ENCODE results near the gene PCNX2. TPM values are rescaled to one million over a fixed set of nuclear protein-coding genes. Genes with fewer than 3 reads are reported as not detected.
A peak's percentile ranks its signal among the peaks of the same experiment; 100 is the strongest.

PCNX2 gene
- total and polyA plus RNA-seq, 8 donors: 3.0 to 34.4 (median 9.9) TPM

GRCh38 chr1:233248014-233248413, 47.5 kb downstream of the PCNX2 start:
- no peaks in the 10 kb centered on the region for H3K9me3 ChIP-seq
- no peak overlapping the region for H3K27ac ChIP-seq
- intact Hi-C loops (cut with DNase I; ENCODE audit: low total_unique reads): no loop called here
- no peak overlapping the region for H3K4me3 ChIP-seq
- no peaks in the 10 kb centered on the region for H3K27me3 ChIP-seq
- peaks cover 0 to 24% (median 15%) of the 10 kb centered on the region in 4 donors for H3K36me3 ChIP-seq
- H3K4me1 ChIP-seq: peaks cover 6 to 16% (median 10%) of the 10 kb centered on the region in 4 donors
- no peak for DNase-seq
- 84 to 91% (median 89%) methylated on average over 6 of the region's 6 CpGs for WGBS, 5 donors
- TF ChIP-seq, protein P1, sequence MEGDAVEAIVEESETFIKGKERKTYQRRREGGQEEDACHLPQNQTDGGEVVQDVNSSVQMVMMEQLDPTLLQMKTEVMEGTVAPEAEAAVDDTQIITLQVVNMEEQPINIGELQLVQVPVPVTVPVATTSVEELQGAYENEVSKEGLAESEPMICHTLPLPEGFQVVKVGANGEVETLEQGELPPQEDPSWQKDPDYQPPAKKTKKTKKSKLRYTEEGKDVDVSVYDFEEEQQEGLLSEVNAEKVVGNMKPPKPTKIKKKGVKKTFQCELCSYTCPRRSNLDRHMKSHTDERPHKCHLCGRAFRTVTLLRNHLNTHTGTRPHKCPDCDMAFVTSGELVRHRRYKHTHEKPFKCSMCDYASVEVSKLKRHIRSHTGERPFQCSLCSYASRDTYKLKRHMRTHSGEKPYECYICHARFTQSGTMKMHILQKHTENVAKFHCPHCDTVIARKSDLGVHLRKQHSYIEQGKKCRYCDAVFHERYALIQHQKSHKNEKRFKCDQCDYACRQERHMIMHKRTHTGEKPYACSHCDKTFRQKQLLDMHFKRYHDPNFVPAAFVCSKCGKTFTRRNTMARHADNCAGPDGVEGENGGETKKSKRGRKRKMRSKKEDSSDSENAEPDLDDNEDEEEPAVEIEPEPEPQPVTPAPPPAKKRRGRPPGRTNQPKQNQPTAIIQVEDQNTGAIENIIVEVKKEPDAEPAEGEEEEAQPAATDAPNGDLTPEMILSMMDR (IDR thresholded peaks at IDR 0.05): no peak
- TF ChIP-seq POLR2A (IDR thresholded peaks at IDR 0.05) (no peak), POLR2AphosphoS5 (IDR thresholded peaks at IDR 0.05) (no peak), EP300 (IDR thresholded peaks at IDR 0.05) (no peak)

DNA sequence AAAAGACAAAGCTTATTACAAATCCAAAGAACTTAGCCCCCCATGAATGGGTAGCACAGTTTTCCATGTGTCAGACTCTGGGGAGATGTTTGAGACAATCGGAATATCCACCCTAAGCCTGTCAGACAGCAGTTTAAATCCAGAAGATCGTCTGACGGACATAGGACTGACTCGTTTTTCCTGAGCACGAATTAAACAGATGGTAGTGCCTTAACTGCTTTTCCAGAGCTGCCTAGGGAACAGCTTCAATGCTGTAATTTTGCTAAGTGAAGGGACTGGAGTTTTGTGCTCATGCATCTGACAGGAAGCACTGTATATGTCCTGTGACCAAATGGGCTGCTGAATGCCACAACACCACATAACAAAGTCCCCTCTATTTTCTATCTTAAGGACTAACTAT, 48.6 kb downstream of the PCNX2 start:
- Histone ChIP-seq H3K27ac (no peak overlapping the region), H3K36me3 (peaks cover 0 to 24% (median 12%) of the 10 kb centered on the region in 4 donors), H3K9me3 (no peaks in the 10 kb centered on the region), H3K27me3 (no peaks in the 10 kb centered on the region), H3K4me3 (no peak overlapping the region), H3K4me1 (peaks cover 14 to 21% (median 16%) of the 10 kb centered on the region in 4 donors)
- TF ChIP-seq POLR2A (IDR thresholded peaks at IDR 0.05) (no peak), EP300 (IDR thresholded peaks at IDR 0.05) (no peak), POLR2AphosphoS5 (IDR thresholded peaks at IDR 0.05) (no peak)
- TF ChIP-seq, protein P1 (IDR thresholded peaks at IDR 0.05): no peak
- WGBS, 5 donors: 78 to 94% (median 91%) methylated on average over 5 of the region's 5 CpGs
- intact Hi-C loops (cut with DNase I; ENCODE audit: low total_unique reads): no loop called here
- no peak for DNase-seq

GRCh38 chr1:233245191-233245765, 50.2 kb downstream of the PCNX2 start:
- Histone ChIP-seq H3K4me3 (no peak overlapping the region), H3K36me3 (peaks cover 0 to 19% (median 6%) of the 10 kb centered on the region in 4 donors), H3K4me1 (peaks cover 15 to 37% (median 26%) of the 10 kb centered on the region in 4 donors), H3K27me3 (no peaks in the 10 kb centered on the region), H3K9me3 (no peaks in the 10 kb centered on the region), H3K27ac (no peak overlapping the region)
- WGBS, 5 donors: 80 to 97% (median 94%) methylated on average over 8 of the region's 8 CpGs
- TF ChIP-seq POLR2AphosphoS5 (IDR thresholded peaks at IDR 0.05) (no peak), EP300 (IDR thresholded peaks at IDR 0.05) (no peak), POLR2A (IDR thresholded peaks at IDR 0.05) (no peak)
- TF ChIP-seq, protein P1 (IDR thresholded peaks at IDR 0.05): no peak
- intact Hi-C loops (cut with DNase I; ENCODE audit: low total_unique reads): no loop called here
- DNase-seq: no peak

DNA sequence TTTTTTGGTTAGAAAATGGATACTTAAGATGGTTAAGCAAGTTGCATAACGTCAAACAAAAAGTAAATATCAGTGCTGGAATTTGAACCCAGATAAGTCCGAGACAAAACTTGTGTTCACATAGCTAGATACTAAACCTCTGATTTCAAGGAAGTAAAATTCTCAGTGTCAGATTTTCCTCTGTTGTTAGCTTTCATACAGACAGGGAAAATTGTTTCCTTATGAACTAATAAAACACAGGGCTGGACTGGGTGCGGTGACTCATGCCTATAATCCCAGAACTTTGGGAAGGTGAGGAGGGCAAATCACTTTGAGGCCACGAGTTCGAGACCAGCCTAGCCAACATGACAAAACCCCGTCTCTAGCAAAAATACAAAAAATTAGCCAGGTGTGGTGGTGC, 51.3 kb downstream of the PCNX2 start:
- peak overlapping the region in 4 of 5 donors; percentile 7 to 70 (median 49) for H3K27ac ChIP-seq
- intact Hi-C loops (cut with DNase I; ENCODE audit: low total_unique reads): no loop called here

More for the DNA sequence above, 51.3 kb downstream of the PCNX2 start:
- 39 to 72% (median 51%) methylated on average over 6 of the region's 6 CpGs for WGBS, 5 donors
- H3K4me1 ChIP-seq: peaks cover 15 to 37% (median 26%) of the 10 kb centered on the region in 4 donors
- H3K4me3 ChIP-seq: no peak overlapping the region
- H3K36me3 ChIP-seq: peaks cover 0 to 9% (median under 1%) of the 10 kb centered on the region in 4 donors
- no peaks in the 10 kb centered on the region for H3K9me3 ChIP-seq
- no peaks in the 10 kb centered on the region for H3K27me3 ChIP-seq
- peak; percentile 52 to 76 for DNase-seq
- TF ChIP-seq POLR2AphosphoS5 (IDR thresholded peaks at IDR 0.05): peak in 2 of 3 donors; percentile 22 to 42
- TF ChIP-seq, protein P1 (IDR thresholded peaks at IDR 0.05): no peak

Data from stomach (tissue), 9 donors.